ENCODE measurements around the gene NR1D1. TPM values are rescaled to one million over a fixed set of nuclear protein-coding genes. Genes with fewer than 3 reads are reported as not detected.

NR1D1 gene
- polyA plus RNA-seq, 1 experiment: 2.3 TPM

GRCh38 chr17:40091691-40092397 is 8.5 kb downstream of the NR1D1 start:
- no peak for TF ChIP-seq CTCF (IDR thresholded peaks at IDR 0.05; ENCODE audit: insufficient read depth, low read depth, low read length)
- Histone ChIP-seq H3K27me3 (ENCODE audit: control insufficient read depth, insufficient read depth, low read length) (no peaks in the 10 kb centered on the region), H3K4me3 (ENCODE audit: low read depth, low read length) (no peak overlapping the region), H3K36me3 (ENCODE audit: control insufficient read depth, insufficient read depth, low read length) (peaks cover 54% of the 10 kb centered on the region)
- POLR2A ChIA-PET: no interaction called here
- no peak for DNase-seq (ENCODE audit: low read depth)
- CTCF ChIA-PET: interaction anchor here (0.9 to 1.9 kb wide), 2 partner anchors 17 kb away, joined by 5 to 6 read pairs; no protein-coding TSS in a partner anchor

- DNase-seq (ENCODE audit: low read depth): no peak
- Histone ChIP-seq H3K27me3 (ENCODE audit: control insufficient read depth, insufficient read depth, low read length) (no peaks in the 10 kb centered on the region), H3K4me3 (ENCODE audit: low read depth, low read length) (no peak overlapping the region), H3K36me3 (ENCODE audit: control insufficient read depth, insufficient read depth, low read length) (peaks cover 51% of the 10 kb centered on the region)
- POLR2A ChIA-PET: interaction anchor here (0.6 kb wide), 1 partner anchor 69 kb away, joined by 3 read pairs; no protein-coding TSS in a partner anchor
- no peak for TF ChIP-seq CTCF (IDR thresholded peaks at IDR 0.05; ENCODE audit: insufficient read depth, low read depth, low read length)
- CTCF ChIA-PET: interaction anchor here (1.0 to 2.1 kb wide), 6 partner anchors 10 to 55 kb away, joined by 3 to 20 read pairs (median 4); no protein-coding TSS in a partner anchor
These were observed 9.9 kb downstream of the NR1D1 start for GRCh38 chr17:40090237-40091119.

GRCh38 chr17:40089077-40089895 is 11.1 kb downstream of the NR1D1 start:
- Histone ChIP-seq H3K36me3 (ENCODE audit: control insufficient read depth, insufficient read depth, low read length) (peaks cover 51% of the 10 kb centered on the region), H3K4me3 (ENCODE audit: low read depth, low read length) (no peak overlapping the region), H3K27me3 (ENCODE audit: control insufficient read depth, insufficient read depth, low read length) (no peaks in the 10 kb centered on the region)
- CTCF ChIA-PET: interaction anchor here (0.5 to 2.1 kb wide), 7 partner anchors 14 to 74 kb away, joined by 3 to 20 read pairs (median 3); partner anchors contain the start of gene CSF3
- POLR2A ChIA-PET: no interaction called here
- DNase-seq (ENCODE audit: low read depth): no peak
- no peak for TF ChIP-seq CTCF (IDR thresholded peaks at IDR 0.05; ENCODE audit: insufficient read depth, low read depth, low read length)

- peaks cover 48% of the 10 kb centered on the region for H3K36me3 ChIP-seq (ENCODE audit: control insufficient read depth, insufficient read depth, low read length)
- no peak for DNase-seq (ENCODE audit: low read depth)
- CTCF ChIA-PET: interaction anchor here (1.2 to 1.5 kb wide), 3 partner anchors 12 to 73 kb away, joined by 3 to 5 read pairs (median 3); partner anchors contain the start of gene CSF3
- no peak overlapping the region for H3K4me3 ChIP-seq (ENCODE audit: low read depth, low read length)
- POLR2A ChIA-PET: no interaction called here
- TF ChIP-seq CTCF (IDR thresholded peaks at IDR 0.05; ENCODE audit: insufficient read depth, low read depth, low read length): no peak
- H3K27me3 ChIP-seq (ENCODE audit: control insufficient read depth, insufficient read depth, low read length): no peaks in the 10 kb centered on the region
These were observed 12.3 kb downstream of the NR1D1 start for GRCh38 chr17:40087903-40088718.
